IMR-90 (cell line): ENCODE measurements around the gene ASB1. TPM values are rescaled to one million over a fixed set of nuclear protein-coding genes. Genes with fewer than 3 reads are reported as not detected.
A peak's percentile ranks its signal among the peaks of the same experiment; 100 is the strongest.

Source experiments
- ATAC-seq: fragments of 200-7000 bp; cut with Tn5 transposase; 2 replicates; pipeline ENCODE4 v1.9.1; 2020; ENCODE audit warnings: low read depth, mild to moderate bottlenecking, moderate library complexity
- BruUV-seq: library from RNA; stranded (reverse); fragments of 400-500 nt; replicated peaks from 2 replicates; lab custom pipeline; 2021; lab: Mats Ljungman, UMichigan
- CTCF ChIA-PET: fragments of 300-600 bp; formaldehyde crosslinking; extraction: SDS; loops from one replicate; lab custom pipeline; 2021; ENCODE audit warnings: antibody characterized with exemption; lab: Yijun Ruan, JAX
- POLR2A ChIA-PET: fragments of 300-600 bp; sonication (Branson Sonifier 250); formaldehyde crosslinking; loops from one replicate; lab custom pipeline; 2022; ENCODE audit warnings: antibody characterized with exemption; ENCODE audit not compliant: unreplicated experiment; lab: Charles Lee
- DNase-seq: peaks from one replicate; pipeline ENCODE4 v3.0.0; 2013
- H2AFZ ChIP-seq: replicated peaks from 2 replicates; pipeline ENCODE3; 2013; ENCODE audit warnings: low read length, mild to moderate bottlenecking; ENCODE audit not compliant: poor library complexity
- H2AK5ac ChIP-seq: 2 replicates; pipeline ENCODE4 v1.6.1; 2013; ENCODE audit warnings: low read depth, low read length, inconsistent platforms
- H2AK9ac ChIP-seq: replicated peaks from 2 replicates; pipeline ENCODE3; 2013; ENCODE audit warnings: mild to moderate bottlenecking, low read depth, low read length, moderate library complexity; ENCODE audit not compliant: poor library complexity
- H2BK120ac ChIP-seq: 2 replicates; pipeline ENCODE4 v1.6.1; 2013; ENCODE audit warnings: low read depth, low read length, inconsistent platforms
- H2BK15ac ChIP-seq: 3 replicates; pipeline ENCODE4 v1.6.1; 2013; ENCODE audit warnings: low read depth, low read length, inconsistent platforms
- H2BK20ac ChIP-seq: 2 replicates; pipeline ENCODE4 v1.6.1; 2013; ENCODE audit warnings: low read depth, mild to moderate bottlenecking, inconsistent platforms, low read length, moderate library complexity
- H2BK5ac ChIP-seq: 2 replicates; pipeline ENCODE4 v1.6.1; 2013; ENCODE audit warnings: mild to moderate bottlenecking, low read depth, low read length, inconsistent platforms; ENCODE audit not compliant: poor library complexity, severe bottlenecking
- H3K14ac ChIP-seq: replicated peaks from 2 replicates; pipeline ENCODE4 v1.6.1; 2013; ENCODE audit warnings: low read depth, low read length, inconsistent platforms
- H3K18ac ChIP-seq: 2 replicates; pipeline ENCODE4 v1.6.1; 2013; ENCODE audit warnings: low read depth, low read length, control low read depth
- H3K23ac ChIP-seq: 2 replicates; pipeline ENCODE4 v1.6.1; 2013; ENCODE audit warnings: low read depth, low read length, inconsistent platforms
- H3K27ac ChIP-seq: 2 replicates; pipeline ENCODE4 v1.5.1; 2013; ENCODE audit warnings: mild to moderate bottlenecking, control low read depth, low read length; ENCODE audit not compliant: insufficient read depth
- H3K27me3 ChIP-seq: 2 replicates; pipeline ENCODE4 v1.6.1; 2013; ENCODE audit warnings: low read length; ENCODE audit not compliant: control insufficient read depth, insufficient read depth
- H3K36me3 ChIP-seq: 2 replicates; pipeline ENCODE4 v1.6.1; 2013; ENCODE audit warnings: low read length, mixed read lengths; ENCODE audit not compliant: control insufficient read depth, insufficient read depth
- H3K4ac ChIP-seq: 2 replicates; pipeline ENCODE4 v1.6.1; 2013; ENCODE audit warnings: low read depth, low read length, inconsistent platforms
- H3K4me1 ChIP-seq: 2 replicates; pipeline ENCODE4 v1.6.1; 2013; ENCODE audit warnings: low read length, mixed read lengths; ENCODE audit not compliant: control insufficient read depth, insufficient read depth
- H3K4me2 ChIP-seq: 2 replicates; pipeline ENCODE4 v1.6.1; 2013; ENCODE audit warnings: low read depth, mild to moderate bottlenecking, control low read depth, low read length, moderate library complexity
- H3K4me3 ChIP-seq: 2 replicates; pipeline ENCODE4 v1.5.1; 2013; ENCODE audit warnings: low read depth, mild to moderate bottlenecking, control low read depth, low read length, moderate library complexity; ENCODE audit not compliant: insufficient read depth
- H3K56ac ChIP-seq: 2 replicates; pipeline ENCODE4 v1.6.1; 2013; ENCODE audit warnings: low read length, inconsistent platforms; ENCODE audit not compliant: insufficient read depth; ENCODE audit errors: extremely low read depth
- H3K79me1 ChIP-seq, 2 experiments: 2 replicates each; pipeline ENCODE4 v1.6.1; 2013; ENCODE audit warnings: low read length in 2 of 2, inconsistent platforms in 1 of 2, low read depth in 1 of 2
- H3K9ac ChIP-seq: 2 replicates; pipeline ENCODE4 v1.6.1; 2013; ENCODE audit warnings: low read depth, low read length, control low read depth
- H3K9me1 ChIP-seq: 2 replicates; pipeline ENCODE4 v1.6.1; 2013; ENCODE audit warnings: low read length, inconsistent platforms; ENCODE audit not compliant: insufficient read depth
- H3K9me3 ChIP-seq: 2 replicates; pipeline ENCODE4 v1.6.1; 2013; ENCODE audit warnings: low read length; ENCODE audit not compliant: control insufficient read depth, insufficient read depth
- H4K20me1 ChIP-seq: 2 replicates; pipeline ENCODE4 v1.6.1; 2013; ENCODE audit warnings: low read length, inconsistent platforms; ENCODE audit not compliant: insufficient read depth
- H4K5ac ChIP-seq: 2 replicates; pipeline ENCODE4 v1.6.1; 2013; ENCODE audit warnings: mild to moderate bottlenecking, low read depth, low read length, control low read depth
- H4K8ac ChIP-seq, 2 experiments: 2 replicates each; pipeline ENCODE4 v1.6.1; 2013; ENCODE audit warnings: low read depth in 2 of 2, low read length in 2 of 2, control low read depth in 1 of 2, inconsistent platforms in 1 of 2
- H4K91ac ChIP-seq: 2 replicates; pipeline ENCODE4 v1.6.1; 2013; ENCODE audit warnings: low read depth, low read length, inconsistent platforms; ENCODE audit not compliant: insufficient read depth
- ELK1 ChIP-seq: fragments of 150-350 bp; IDR thresholded peaks from 2 replicates; pipeline ENCODE4 v1.6.1; 2016; ENCODE audit warnings: low read depth, mild to moderate bottlenecking, low read length, moderate library complexity, borderline replicate concordance
- POLR2A ChIP-seq: IDR thresholded peaks from 2 replicates; pipeline ENCODE4 v1.6.1; 2012; ENCODE audit warnings: mild to moderate bottlenecking, low read depth, low read length
- SMC3 ChIP-seq: fragments of 150-350 bp; IDR thresholded peaks from 2 replicates; pipeline ENCODE4 v1.6.1; 2016; ENCODE audit warnings: low read depth, mild to moderate bottlenecking, antibody characterized with exemption, low read length, moderate library complexity
- WGBS, 2 experiments: methylation state at CpG; one replicate each; pipeline versions ENCODE4 v1.1.5 to v1.1.7; 2013; ENCODE audit warnings: missing lambda C conversion rate in 2 of 2; ENCODE audit not compliant: insufficient read length in 1 of 2; ENCODE audit errors: extremely low coverage in 2 of 2; 5-methylcytosine and 5-hydroxymethylcytosine counted together
- dilution Hi-C: fragments of 300-500 bp; cut with HindIII; formaldehyde crosslinking; loops from one replicate; pipeline ENCODE4 v1.14.3; 2018; ENCODE audit warnings: low sequenced_read_pairs; ENCODE audit not compliant: unreplicated experiment
- in situ Hi-C: fragments of 300-500 bp; cut with MboI; formaldehyde crosslinking; loops from 3 replicates; pipeline ENCODE4 v1.14.3; 2019; ENCODE audit warnings: low sequenced_read_pairs, inconsistent platforms, mixed read lengths
- intact Hi-C: fragments of 100-400 bp; cut with micrococcal nuclease; formaldehyde crosslinking; loops from 2 replicates; pipeline ENCODE4 v1.10.0; 2022
- polyA plus RNA-seq, 3 experiments: library from polyadenylated mRNA; depleted of rRNA; stranded (reverse); fragments of >200 nt; gene quantifications; 2 replicates each; pipeline ENCODE4 v1.2.3, GENCODE V29; 2012; ENCODE audit warnings: low replicate concordance in 1 of 3
- total RNA-seq: library from RNA; depleted of rRNA; stranded (reverse); fragments of >200 nt; gene quantifications from 2 replicates; pipeline ENCODE4 v1.2.3, GENCODE V29; 2012

Gene ASB1
- total and polyA plus RNA-seq, 2 of the 4 experiments (the other 2 are of a cell fraction), result 23.5 to 37.3 TPM

- H3K79me1 ChIP-seq, result peaks cover 0 to 6% of the 10 kb centered on the region in 2 experiments; a peak in 1 of 4 replicates
- H3K9me3 ChIP-seq, result no peaks in the 10 kb centered on the region
- H3K9me1 ChIP-seq, result peaks cover 23% of the 10 kb centered on the region
- H2AK9ac ChIP-seq, result no peak overlapping the region
- CTCF ChIA-PET, result no interaction called here
- POLR2A ChIA-PET, result no interaction called here
- H3K9ac ChIP-seq, result no peak overlapping the region
- dilution Hi-C loops, result no loop called here
- no peak overlapping the region for H2AK5ac ChIP-seq
- H3K36me3 ChIP-seq, result no peaks in the 10 kb centered on the region
- 0 out of 2 replicates have a peak overlapping the region, but pooled peaks have one; percentile 15 for H3K14ac ChIP-seq
- no peak overlapping the region for H4K5ac ChIP-seq
- in situ Hi-C loops, result no loop called here
- WGBS, 2 experiments, result 88% methylated on average over 3 of the region's 5 CpGs; no CpG with 5 or more reads in 1 of the 2 experiments
- no peak overlapping the region for H3K4ac ChIP-seq
- TF ChIP-seq ELK1, result no peak
- no peak for TF ChIP-seq SMC3
- no peak for TF ChIP-seq POLR2A
- H3K23ac ChIP-seq, result no peak overlapping the region
- ATAC-seq (no peak), DNase-seq (no peak)
- H3K56ac ChIP-seq, result no peak overlapping the region
- no peak overlapping the region for H3K4me3 ChIP-seq
- no peaks in the 10 kb centered on the region for H4K20me1 ChIP-seq
- H2AFZ ChIP-seq, result peak overlapping the region; percentile 33
- intact Hi-C loops, result no loop called here
- no peak overlapping the region for H2BK15ac ChIP-seq
- no peak overlapping the region for H2BK120ac ChIP-seq
- BruUV-seq, result no TSS peak
- H4K91ac ChIP-seq, result no peak overlapping the region
- H3K4me2 ChIP-seq, result no peak overlapping the region
- H2BK5ac ChIP-seq, result peak overlapping the region; percentile 73
- H4K8ac ChIP-seq, result no peak overlapping the region
- H3K4me1 ChIP-seq, result no peaks in the 10 kb centered on the region
- no peak overlapping the region for H3K18ac ChIP-seq
- no peak overlapping the region for H3K27ac ChIP-seq
- H2BK20ac ChIP-seq, result no peak overlapping the region
- no peaks in the 10 kb centered on the region for H3K27me3 ChIP-seq
These were observed 59.6 kb downstream of the ASB1 start for GRCh38 chr2:238486123-238486848.
